HG02870 (cell line): ENCODE data around the gene PTGES3L.
"Not testable (repeated sequence)": the region's sequence is repeated elsewhere in the genome, so short reads cannot be mapped to it uniquely, and the experiment has no call there.

Experiments
- ATAC-seq: cut with Tn5 transposase; IDR thresholded peaks from one replicate; pipeline ENCODE4 v1.9.1; 2021; ENCODE audit warnings: mild to moderate bottlenecking, moderate library complexity; ENCODE audit not compliant: unreplicated experiment

Gene PTGES3L

DNA sequence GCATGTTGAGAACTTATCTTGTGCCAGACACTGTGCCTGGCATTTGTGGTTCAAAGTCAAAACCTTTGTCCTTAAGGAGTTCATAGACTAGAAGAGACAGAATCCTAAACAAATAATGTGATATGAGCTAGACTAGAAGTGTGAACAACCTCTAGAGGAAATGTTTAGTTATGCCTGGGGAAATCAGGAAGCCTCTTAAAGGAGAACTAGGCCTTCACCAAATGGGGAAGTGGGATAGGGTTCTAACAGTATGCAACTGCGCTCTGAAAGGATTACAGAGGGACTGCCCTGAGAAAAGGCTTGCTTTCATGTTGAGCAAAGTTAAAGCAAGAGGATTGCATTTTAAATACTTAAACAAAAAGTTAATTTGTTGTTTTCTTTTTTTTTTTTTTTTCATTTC, 5.3 kb upstream of the PTGES3L start:
- peak; percentile 43 for ATAC-seq

DNA sequence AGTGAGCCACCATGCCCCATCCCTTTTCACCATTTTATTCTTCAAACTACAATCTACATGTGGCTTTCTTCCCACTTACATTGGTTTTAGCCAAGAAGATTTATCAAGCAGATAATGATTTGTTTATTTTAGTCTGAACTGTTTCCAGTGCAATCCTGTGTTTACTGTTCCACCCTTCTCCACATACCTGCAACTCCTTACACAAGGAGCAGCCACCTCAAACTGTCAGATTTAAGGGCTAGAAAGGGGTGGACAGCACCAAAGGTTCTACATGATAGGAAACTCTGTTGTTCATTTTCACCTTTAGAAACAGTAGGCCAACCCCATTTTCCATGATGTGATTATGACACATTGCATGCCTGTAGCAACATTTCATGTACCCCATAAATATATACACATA, 2.4 kb upstream of the PTGES3L start:
- ATAC-seq, result no peak

DNA sequence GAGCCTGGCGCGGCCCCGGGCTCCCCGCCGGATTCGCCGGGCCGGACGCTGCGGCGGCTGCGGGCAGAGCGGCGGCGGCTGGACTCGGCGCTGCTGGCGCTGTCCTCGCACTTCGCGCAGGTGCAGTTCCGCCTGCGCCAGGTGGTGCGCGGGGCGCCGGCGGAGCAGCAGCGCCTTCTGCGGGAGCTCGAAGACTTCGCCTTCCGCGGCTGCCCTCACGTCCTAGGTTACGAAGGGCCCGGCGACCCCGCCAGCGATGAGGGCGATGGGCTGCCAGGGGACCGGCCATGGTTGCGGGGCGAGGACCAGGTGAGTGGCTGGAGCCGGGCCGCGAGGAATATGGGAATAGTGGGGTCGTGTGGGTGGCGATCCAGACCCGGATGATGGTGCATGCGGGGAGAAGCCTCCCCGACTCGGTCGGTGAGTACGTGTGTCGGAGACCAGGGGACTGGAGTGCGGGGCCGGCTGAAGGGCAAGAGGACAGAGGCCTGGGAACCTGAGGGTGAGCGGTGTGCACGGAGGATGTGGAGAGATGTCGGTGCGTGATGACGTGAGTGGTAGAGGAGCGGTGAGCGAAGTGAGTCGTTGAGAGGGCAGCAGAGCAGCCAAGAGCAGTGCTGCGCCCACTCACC, 1.0 kb upstream of the PTGES3L start:
- ATAC-seq, result peak; percentile 30

DNA sequence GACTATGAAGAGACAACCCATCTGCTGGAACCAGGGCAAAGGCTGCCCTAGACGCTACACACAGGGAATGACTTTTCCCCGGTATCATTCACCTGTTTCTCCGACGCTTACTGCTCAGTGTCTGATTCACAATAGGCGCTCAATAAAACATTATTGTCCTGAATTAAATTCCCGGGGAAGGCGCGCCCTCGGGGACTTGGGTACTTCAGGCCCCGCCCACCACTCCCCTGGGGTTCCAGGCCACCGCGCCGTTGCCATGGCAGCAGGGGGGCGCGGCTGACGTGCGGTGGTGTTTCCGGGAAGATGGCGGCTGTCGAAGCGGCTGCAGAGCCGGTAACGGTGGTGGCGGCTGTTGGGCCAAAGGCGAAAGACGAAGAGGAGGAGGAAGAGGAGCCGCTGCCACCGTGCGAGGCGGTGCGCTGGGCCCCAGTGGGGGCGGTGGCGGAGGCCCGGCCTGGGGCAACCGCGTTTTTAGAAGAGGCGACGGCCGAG, 440 bp upstream of the PTGES3L start, which contains the start of gene RUNDC1:
Gene RUNDC1 (plus strand): TSS at position 292 of the 492 bp plus-strand sequence. CDS start 12 bp downstream, at position 304.
- ATAC-seq, result peak; percentile 54

DNA sequence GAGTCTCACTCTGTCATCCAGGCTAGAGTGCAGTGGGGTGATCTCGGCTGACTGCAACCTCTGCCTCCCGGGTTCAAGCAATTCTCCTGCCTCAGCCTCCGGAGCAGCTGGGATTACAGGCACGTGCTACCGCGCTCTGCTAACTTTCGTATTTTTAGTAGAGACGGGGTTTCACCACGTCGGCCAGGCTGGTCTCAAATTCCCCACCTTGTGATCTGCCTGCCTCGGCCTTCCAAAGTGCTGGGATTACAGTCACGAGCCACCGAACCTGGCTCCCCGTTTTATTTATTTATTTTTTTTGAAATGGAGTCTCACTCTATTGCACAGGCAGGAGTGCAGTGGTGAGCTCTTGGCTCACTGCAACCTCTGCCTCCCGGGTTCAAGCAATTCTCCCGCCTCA, 4.2 kb downstream of the PTGES3L start:
- ATAC-seq, result not testable (repeated sequence)

GRCh38 chr17:42975265-42975664, 4.6 kb downstream of the PTGES3L start:
- ATAC-seq, result no peak

- not testable (repeated sequence) for ATAC-seq
Measured at GRCh38 chr17:42973323-42973722, 6.6 kb downstream of the PTGES3L start.

DNA sequence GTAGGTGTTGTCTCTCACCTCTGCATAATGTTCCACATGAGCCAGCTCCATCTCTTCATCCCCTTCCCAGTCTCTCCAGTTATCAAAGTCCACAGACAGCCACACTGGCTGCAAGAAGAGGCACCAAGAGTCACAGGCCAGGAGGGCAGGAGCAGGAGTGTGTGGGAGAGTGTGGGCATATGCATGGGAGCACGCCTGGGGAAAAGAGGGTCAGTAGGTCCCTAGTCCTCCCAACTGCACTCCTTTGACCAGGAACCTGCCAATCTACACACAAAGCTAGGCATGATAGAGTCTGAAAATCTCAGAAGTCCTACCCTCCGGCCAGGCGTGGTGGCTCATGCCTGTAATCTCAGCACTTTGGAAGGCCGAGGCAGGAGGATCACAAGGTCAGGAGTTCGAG, 8.3 kb downstream of the PTGES3L start:
- no peak for ATAC-seq

- no peak for ATAC-seq
Measured at GRCh38 chr17:42969001-42969581, 10.8 kb downstream of the PTGES3L start.

DNA sequence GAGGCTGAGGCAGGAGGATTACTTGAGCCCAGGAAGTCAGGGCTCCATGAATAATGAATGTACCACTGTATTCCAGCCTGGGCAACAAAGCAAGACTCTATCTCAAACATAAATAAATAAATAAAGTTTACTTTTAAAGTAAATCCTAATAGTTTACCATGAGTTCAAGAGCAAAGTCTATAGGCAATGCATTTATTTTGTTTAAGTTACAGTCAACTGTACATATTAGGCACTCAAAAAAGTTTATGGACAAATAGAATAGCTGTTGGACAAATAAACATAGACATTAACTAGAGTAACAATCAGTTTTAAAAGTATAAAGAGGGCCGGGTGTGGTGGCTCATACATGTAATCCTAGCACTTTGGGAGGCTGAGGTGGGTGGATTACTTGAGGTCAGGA, 12.0 kb downstream of the PTGES3L start:
- no peak for ATAC-seq

DNA sequence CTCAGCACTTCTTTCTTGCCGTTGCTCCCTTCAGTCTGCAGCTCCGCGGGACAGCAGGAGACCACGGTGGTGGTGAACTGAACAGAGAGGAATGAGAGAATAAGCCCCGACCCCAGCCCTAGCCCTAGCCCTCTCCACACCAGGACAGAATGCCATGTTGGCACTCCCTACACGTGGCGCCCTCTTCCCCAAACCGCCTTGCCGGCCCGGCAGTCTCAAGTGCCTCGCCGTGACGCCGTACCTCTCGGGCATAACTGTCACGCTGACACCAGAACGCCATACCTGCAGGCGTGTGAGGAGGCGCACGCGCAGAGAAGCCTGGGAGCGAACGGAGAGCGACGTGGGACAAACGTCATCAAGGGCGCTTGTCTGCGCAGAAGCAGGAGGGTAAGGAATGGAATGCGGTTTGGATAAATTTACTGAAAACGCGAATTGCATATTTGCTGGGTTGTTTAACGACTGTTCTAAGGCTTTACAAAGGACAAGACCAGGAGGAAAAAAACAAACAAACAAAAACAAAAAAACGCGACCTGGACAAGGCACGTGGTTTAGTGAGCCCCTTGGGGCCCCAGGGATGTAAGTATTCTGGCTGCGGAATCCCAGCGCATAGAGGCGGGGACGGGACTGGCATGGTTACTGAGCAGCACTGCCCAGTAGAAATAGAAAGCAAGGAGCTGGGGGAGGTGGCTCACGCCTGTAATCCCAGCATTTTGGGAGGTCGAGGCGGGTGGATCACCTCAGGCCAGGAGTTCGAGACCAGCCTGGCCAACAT, 15.5 kb downstream of the PTGES3L start, which contains the start of gene AARSD1:
Gene AARSD1 (minus strand): TSS at position 294 of the 772 bp plus-strand sequence. CDS start 14 bp downstream, at position 280.
- ATAC-seq, result peak; percentile 76

DNA sequence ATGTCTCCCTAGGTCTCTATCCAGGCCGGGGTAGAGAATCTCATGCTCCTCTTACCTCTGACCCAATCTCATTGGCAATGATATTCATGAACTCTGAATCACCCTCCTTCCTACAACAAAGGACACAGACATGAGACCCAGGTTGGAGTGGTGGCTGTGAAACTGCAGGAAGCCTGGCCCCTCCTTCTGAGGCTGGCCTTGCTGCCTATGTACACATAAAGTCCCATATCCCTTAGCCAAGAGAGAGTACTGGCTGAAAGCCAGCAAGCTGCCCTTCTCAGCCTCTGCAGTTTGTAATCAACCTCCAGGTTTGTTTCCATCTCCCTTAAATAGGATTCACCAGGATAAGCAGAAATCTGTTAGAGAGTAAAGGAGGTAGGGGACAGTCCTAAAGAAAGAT, 26.2 kb downstream of the PTGES3L start:
- ATAC-seq, result no peak

- no peak for ATAC-seq
Measured at GRCh38 chr17:42950044-42950783, 29.7 kb downstream of the PTGES3L start.

GRCh38 chr17:42946812-42947211, 33.1 kb downstream of the PTGES3L start:
- no peak for ATAC-seq

GRCh38 chr17:42944211-42944610, 35.7 kb downstream of the PTGES3L start:
- ATAC-seq, result no peak

- ATAC-seq, result no peak
Measured at GRCh38 chr17:42937712-42938596, 41.9 kb downstream of the PTGES3L start.

GRCh38 chr17:42929497-42929844, 50.4 kb downstream of the PTGES3L start:
- ATAC-seq, result no peak

DNA sequence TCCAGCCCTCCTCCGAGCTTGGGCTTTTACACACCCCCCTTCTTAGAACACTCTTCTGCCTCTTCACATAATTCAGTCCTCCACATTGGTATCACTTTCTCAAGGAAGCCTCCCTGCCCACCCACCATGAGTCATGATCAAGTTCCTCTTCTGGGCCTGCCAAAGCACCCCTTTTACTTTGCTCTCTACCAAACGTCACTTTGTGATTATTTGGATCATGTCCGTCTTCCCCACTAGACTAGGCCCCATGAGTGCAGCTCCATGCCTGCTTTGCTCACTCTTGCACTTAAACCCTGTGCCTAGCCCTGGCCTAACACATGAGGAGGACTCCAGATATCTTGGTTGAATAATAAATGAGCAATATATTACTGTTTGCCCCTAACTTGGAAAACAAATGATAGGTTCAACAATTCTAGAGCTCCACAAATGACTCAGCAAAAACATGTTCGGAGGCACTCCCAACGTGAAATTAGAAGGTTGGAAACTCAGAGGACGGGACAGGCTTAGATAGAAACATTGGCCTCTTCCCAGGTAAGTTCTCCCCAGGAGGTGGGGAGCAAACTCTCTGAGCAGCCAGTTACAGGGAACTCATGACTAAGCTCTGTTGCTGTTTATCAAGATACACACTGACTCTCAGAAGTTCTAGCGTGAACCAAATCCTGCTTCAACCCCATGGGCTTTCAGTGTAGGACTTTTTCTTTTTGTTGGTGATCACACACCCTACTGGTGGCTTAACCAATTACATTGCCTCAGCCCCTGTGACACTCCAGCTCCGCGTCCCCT, 51.0 kb downstream of the PTGES3L start:
- peak; percentile 51 for ATAC-seq

DNA sequence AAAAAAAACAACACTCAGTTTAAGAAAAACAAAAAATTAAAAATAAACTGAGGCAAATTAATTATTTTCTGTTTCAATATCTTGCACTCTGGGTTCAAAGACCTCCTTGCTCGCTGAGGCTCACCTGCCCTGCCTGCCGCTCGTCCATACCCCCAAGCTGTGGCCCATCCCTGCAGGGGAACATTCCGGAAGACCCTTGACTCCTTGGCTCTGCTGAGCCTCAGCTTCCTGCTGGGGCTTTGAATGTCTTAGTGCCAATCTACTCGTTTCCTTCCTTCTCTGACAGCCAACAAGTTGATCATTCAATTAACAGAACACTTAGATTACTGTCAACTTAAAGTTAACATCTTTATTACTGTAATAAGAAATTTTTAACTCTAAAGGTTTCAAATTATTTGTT, 55.0 kb downstream of the PTGES3L start:
- no peak for ATAC-seq
